GM12878 (cell line): Measurements from ENCODE around the gene WNT11. TPM values are rescaled to one million over a fixed set of nuclear protein-coding genes. Genes with fewer than 3 reads are reported as not detected.

Source experiments
- ATAC-seq: fragments of 200-7000 bp; cut with Tn5 transposase; 3 replicates; pipeline ENCODE4 v1.9.1; 2020; ENCODE audit warnings: mild to moderate bottlenecking, moderate library complexity
- BruUV-seq: library from RNA; stranded (reverse); fragments of 400-500 nt; replicated peaks from 2 replicates; lab custom pipeline; 2021; lab: Mats Ljungman, UMichigan
- CTCF ChIA-PET: fragments of 300-600 bp; sonication (Branson Sonifier 250); formaldehyde crosslinking; extraction: SDS; loops from one replicate; lab custom pipeline; 2021; ENCODE audit warnings: inconsistent platforms; lab: Yijun Ruan, JAX
- POLR2A ChIA-PET: fragments of 350-600 bp; formaldehyde crosslinking; extraction: SDS; loops from one replicate; lab custom pipeline; 2021; ENCODE audit warnings: inconsistent platforms; lab: Charles Lee
- RAD21 ChIA-PET: fragments of 300-600 bp; sonication (Branson Sonifier 250); formaldehyde crosslinking; loops from one replicate; lab custom pipeline; 2023; ENCODE audit warnings: antibody characterized with exemption; ENCODE audit not compliant: unreplicated experiment; lab: Charles Lee
- SMC1A ChIA-PET: fragments of 300-600 bp; sonication (Branson Sonifier 250); formaldehyde crosslinking; loops from one replicate; lab custom pipeline; 2023; ENCODE audit not compliant: unreplicated experiment, uncharacterized antibody; lab: Charles Lee
- DNase-seq: peaks from one replicate; pipeline ENCODE4 v3.0.0-alpha.2; 2011; ENCODE audit warnings: low read depth, low spot score
- FAIRE-seq: peaks from 3 replicates; lab custom pipeline; 2011; peaks lifted over from hg19 to GRCh38; lab: Jason Lieb, UNC
- H2AFZ ChIP-seq: 2 replicates; pipeline ENCODE4 v1.6.0; 2011; ENCODE audit warnings: low read depth, low read length, control low read depth; ENCODE audit not compliant: control insufficient read depth
- H3K27ac ChIP-seq: 2 replicates; pipeline ENCODE4 v1.5.1; 2011; ENCODE audit warnings: control low read depth; ENCODE audit not compliant: control insufficient read depth, insufficient read depth
- H3K27me3 ChIP-seq, 2 experiments: replicated peaks in 1 of 2; 2 replicates each; pipeline versions ENCODE4 v1.6.0 to v1.6.1; 2011; ENCODE audit warnings: low read length in 1 of 2; ENCODE audit not compliant: control insufficient read depth in 2 of 2, insufficient read depth in 2 of 2
- H3K36me3 ChIP-seq, 2 experiments: 2 replicates each; pipeline ENCODE4 v1.5.1; 2011; ENCODE audit warnings: low read length in 1 of 2; ENCODE audit not compliant: control insufficient read depth in 2 of 2, insufficient read depth in 2 of 2
- H3K4me1 ChIP-seq: 2 replicates; pipeline ENCODE4 v1.6.1; 2011; ENCODE audit warnings: mild to moderate bottlenecking, low read length, moderate library complexity, mixed read lengths; ENCODE audit not compliant: control insufficient read depth, insufficient read depth
- H3K4me2 ChIP-seq: 2 replicates; pipeline ENCODE4 v1.6.0; 2011; ENCODE audit warnings: control low read depth; ENCODE audit not compliant: control insufficient read depth, insufficient read depth
- H3K4me3 ChIP-seq: fragments of 200-600 bp; sonication (generic); 2 replicates; pipeline ENCODE4 v1.5.1; 2016
- H3K79me2 ChIP-seq: 2 replicates; pipeline ENCODE4 v1.6.0; 2011; ENCODE audit warnings: low read length; ENCODE audit not compliant: control insufficient read depth, insufficient read depth
- H3K9ac ChIP-seq: 2 replicates; pipeline ENCODE4 v1.8.0; 2011; ENCODE audit warnings: low read length, control low read depth, mixed read lengths; ENCODE audit not compliant: control insufficient read depth, insufficient read depth
- H3K9me3 ChIP-seq: replicated peaks from 3 replicates; pipeline ENCODE4 v1.5.1; 2011; ENCODE audit warnings: mild to moderate bottlenecking, low read length; ENCODE audit not compliant: control insufficient read depth, insufficient read depth
- H4K20me1 ChIP-seq: 2 replicates; pipeline ENCODE4 v1.6.0; 2011; ENCODE audit not compliant: control insufficient read depth, insufficient read depth
- ATF3 ChIP-seq: IDR thresholded peaks from 2 replicates; pipeline ENCODE4 v1.6.1; 2011; ENCODE audit warnings: low read depth, mild to moderate bottlenecking, low read length, moderate library complexity, borderline replicate concordance; ENCODE audit errors: extremely low read depth
- ATF7 ChIP-seq: fragments of 450-650 bp; IDR thresholded peaks from 2 replicates; pipeline ENCODE4 v1.6.1; 2016; ENCODE audit warnings: low read depth, mild to moderate bottlenecking
- BCL11A ChIP-seq: IDR thresholded peaks from 2 replicates; pipeline ENCODE4 v1.6.1; 2011; ENCODE audit warnings: low read depth, low read length
- CBX3 ChIP-seq: fragments of 200-600 bp; sonication (generic); IDR thresholded peaks from 2 replicates; pipeline ENCODE4 v1.6.1; 2016; ENCODE audit warnings: low read depth, borderline replicate concordance
- ESRRA ChIP-seq: IDR thresholded peaks from 2 replicates; pipeline ENCODE4 v1.6.1; 2012; ENCODE audit warnings: mild to moderate bottlenecking, low read length, improper control_type of control experiment
- GABPA ChIP-seq: IDR thresholded peaks from 2 replicates; pipeline ENCODE4 v1.6.1; 2014; ENCODE audit warnings: antibody characterized with exemption, low read depth, mild to moderate bottlenecking, inconsistent platforms
- MTA3 ChIP-seq: IDR thresholded peaks from 2 replicates; pipeline ENCODE4 v1.6.1; 2012; ENCODE audit warnings: low read length, inconsistent platforms, borderline replicate concordance
- SKIL ChIP-seq: fragments of 450-650 bp; IDR thresholded peaks from 2 replicates; pipeline ENCODE4 v1.6.1; 2017; ENCODE audit warnings: mild to moderate bottlenecking, low read depth, inconsistent platforms; ENCODE audit not compliant: poor library complexity, severe bottlenecking
- SMAD1 ChIP-seq: fragments of 450-650 bp; IDR thresholded peaks from 2 replicates; pipeline ENCODE4 v1.6.1; 2018; ENCODE audit warnings: mild to moderate bottlenecking, low read depth; ENCODE audit not compliant: partially characterized antibody
- SREBF1 ChIP-seq: IDR thresholded peaks from 2 replicates; pipeline ENCODE4 v1.6.1; 2012; ENCODE audit warnings: mild to moderate bottlenecking, low read length
- ZNF622 ChIP-seq: fragments of 450-650 bp; IDR thresholded peaks from 2 replicates; pipeline ENCODE4 v1.6.1; 2017; ENCODE audit warnings: mild to moderate bottlenecking, inconsistent platforms
- WGBS: methylation state at CpG from one replicate; pipeline ENCODE4 v1.1.6; 2016; ENCODE audit warnings: low lambda C conversion rate; ENCODE audit not compliant: insufficient replicate concordance, insufficient coverage; ENCODE audit errors: missing lambda C conversion rate; 5-methylcytosine and 5-hydroxymethylcytosine counted together
- in situ Hi-C: fragments of 300-500 bp; cut with MboI; formaldehyde crosslinking; loops from 9 replicates; pipeline ENCODE4 v1.14.3; 2018; ENCODE audit warnings: mixed read lengths
- intact Hi-C: fragments of 100-400 bp; cut with micrococcal nuclease; formaldehyde crosslinking; loops from one replicate; pipeline ENCODE4 v1.14.2; 2022; ENCODE audit not compliant: unreplicated experiment
- polyA plus RNA-seq, 11 experiments: library from polyadenylated mRNA; depleted of rRNA in 4 of 11; unstranded in 6 of 11; stranded (reverse) in 5 of 11; fragments of >200 nt; fragmentation: Nextera tagmentation in 4 of 11; fragmentation: Illumina TruSeq in 1 of 11; extraction: Ambion mirVana in 4 of 11; extraction: Trizol in 1 of 11; gene quantifications; 1 replicate in 1 of 11; 2 replicates in 10 of 11; pipeline versions ENCODE4 v1.2.1 to v1.2.3, GENCODE V29; 2011 to 2016; ENCODE audit warnings: inconsistent platforms in 2 of 11, missing spikeins in 2 of 11, low read depth in 1 of 11
- total RNA-seq, 4 experiments: library from RNA; depleted of rRNA in 3 of 4; stranded (reverse); fragments of >200 nt in 3 of 4; fragmentation: Illumina TruSeq in 1 of 4; extraction: Trizol in 1 of 4; gene quantifications; 2 replicates each; pipeline versions ENCODE4 v1.2.1 to v1.2.3, GENCODE V29; 2013 to 2021

The WNT11 gene
- total and polyA plus RNA-seq, 10 of the 15 experiments (the other 5 are each of a cell fraction or from before 2014, with no cell fraction given) = 0.05 to 0.19 TPM; not detected in 8

- no peak for TF ChIP-seq MTA3
- TF ChIP-seq ATF7 = no peak
- no peak for TF ChIP-seq GABPA
- TF ChIP-seq BCL11A = no peak
- TF ChIP-seq ESRRA = no peak
- TF ChIP-seq SKIL = no peak
- no peak for TF ChIP-seq ZNF622
- TF ChIP-seq SMAD1 = no peak
- no peak for TF ChIP-seq CBX3
- TF ChIP-seq ATF3 = no peak
- TF ChIP-seq SREBF1 = no peak
- TF ChIP-seq, all 136 proteins: peak for 0
- no peak for DNase-seq
- ATAC-seq = no peak
- WGBS = 47% methylated on average over 11 of the region's 11 CpGs
- SMC1A ChIA-PET = no interaction called here
- H2AFZ ChIP-seq = no peak overlapping the region
- H3K27me3 ChIP-seq = peaks cover 1 to 3% of the 10 kb centered on the region in 2 experiments; a peak in 2 of 4 replicates
- no peak overlapping the region for H3K4me2 ChIP-seq
- RAD21 ChIA-PET = interaction anchor here (1.1 kb wide), 1 partner anchor 38 kb away, joined by 5 read pairs; no protein-coding TSS in a partner anchor
- CTCF ChIA-PET = interaction anchor here (0.8 to 0.9 kb wide), 2 partner anchors 24 to 72 kb away, joined by 3 read pairs; no protein-coding TSS in a partner anchor
- H3K79me2 ChIP-seq = no peaks in the 10 kb centered on the region
- in situ Hi-C loops (no loop called here), intact Hi-C loops (no loop called here)
- no peak overlapping the region for H3K27ac ChIP-seq
- H3K36me3 ChIP-seq = no peaks in the 10 kb centered on the region
- BruUV-seq = no TSS peak
- H3K4me3 ChIP-seq = no peak overlapping the region
- H3K9ac ChIP-seq = no peak overlapping the region
- H3K4me1 ChIP-seq = no peaks in the 10 kb centered on the region
- no peak for FAIRE-seq
- POLR2A ChIA-PET = no interaction called here
- peaks cover 14% of the 10 kb centered on the region; the same call in 2 of the 3 replicates for H3K9me3 ChIP-seq
- H4K20me1 ChIP-seq = no peaks in the 10 kb centered on the region; the same call in 1 of the 2 replicates
These were observed 40.1 kb upstream of the WNT11 start for GRCh38 chr11:76246271-76246933.
